IPS DF 6.9 (cell line): Measurements from ENCODE around the gene ZC3H8.

ENCODE experiments used
- DNase-seq: peaks from one replicate; pipeline ENCODE4 v3.0.0-alpha.2; 2013; ENCODE audit warnings: low read depth, low spot score
- H3K27ac ChIP-seq: one replicate; pipeline ENCODE4 v1.5.1; 2013; ENCODE audit warnings: low read length, control low read depth
- H3K27me3 ChIP-seq: 2 replicates; pipeline ENCODE4 v1.6.1; 2013; ENCODE audit warnings: mild to moderate bottlenecking, low read length; ENCODE audit not compliant: control insufficient read depth, insufficient read depth
- H3K36me3 ChIP-seq: 2 replicates; pipeline ENCODE4 v1.6.1; 2013; ENCODE audit warnings: low read length; ENCODE audit not compliant: control insufficient read depth, insufficient read depth
- H3K4me1 ChIP-seq: 2 replicates; pipeline ENCODE4 v1.6.1; 2013; ENCODE audit warnings: low read length; ENCODE audit not compliant: control insufficient read depth, insufficient read depth
- H3K4me3 ChIP-seq: 2 replicates; pipeline ENCODE4 v1.5.1; 2013; ENCODE audit warnings: mild to moderate bottlenecking, low read length
- H3K9me3 ChIP-seq: 2 replicates; pipeline ENCODE4 v1.6.1; 2013; ENCODE audit warnings: low read length, inconsistent platforms; ENCODE audit not compliant: control insufficient read depth, insufficient read depth
- WGBS: extraction: QIAGEN DNeasy Blood & Tissue Kit; methylation state at CpG from one replicate; pipeline ENCODE4 v1.1.7; 2013; ENCODE audit warnings: mixed read lengths, missing lambda C conversion rate; ENCODE audit not compliant: insufficient read length, insufficient coverage; 5-methylcytosine and 5-hydroxymethylcytosine counted together

Gene ZC3H8

DNA sequence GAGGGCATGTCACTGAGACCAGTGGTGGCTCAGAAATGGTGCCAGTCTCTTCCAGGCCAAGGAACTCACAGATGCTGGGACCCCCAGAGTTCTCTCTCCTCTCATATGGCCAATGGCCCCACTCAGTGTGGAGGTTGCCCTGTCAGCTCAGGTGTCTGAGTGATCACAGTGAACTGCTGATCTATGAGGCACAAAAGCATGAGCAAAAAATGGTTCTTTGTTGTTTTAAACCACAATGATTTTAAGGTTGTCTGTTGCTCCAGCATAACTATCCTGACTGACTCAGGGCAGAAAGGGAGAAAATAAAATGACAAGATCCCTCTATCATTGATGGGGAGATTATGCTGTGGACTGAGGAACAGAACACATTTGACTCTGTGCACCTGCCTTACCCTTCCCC lies 58.9 kb downstream of the ZC3H8 start:
- DNase-seq, result no peak
- Histone ChIP-seq H3K27ac (no peak overlapping the region), H3K9me3 (no peaks in the 10 kb centered on the region), H3K4me1 (no peaks in the 10 kb centered on the region), H3K36me3 (no peaks in the 10 kb centered on the region), H3K4me3 (no peak overlapping the region), H3K27me3 (no peaks in the 10 kb centered on the region)

DNA sequence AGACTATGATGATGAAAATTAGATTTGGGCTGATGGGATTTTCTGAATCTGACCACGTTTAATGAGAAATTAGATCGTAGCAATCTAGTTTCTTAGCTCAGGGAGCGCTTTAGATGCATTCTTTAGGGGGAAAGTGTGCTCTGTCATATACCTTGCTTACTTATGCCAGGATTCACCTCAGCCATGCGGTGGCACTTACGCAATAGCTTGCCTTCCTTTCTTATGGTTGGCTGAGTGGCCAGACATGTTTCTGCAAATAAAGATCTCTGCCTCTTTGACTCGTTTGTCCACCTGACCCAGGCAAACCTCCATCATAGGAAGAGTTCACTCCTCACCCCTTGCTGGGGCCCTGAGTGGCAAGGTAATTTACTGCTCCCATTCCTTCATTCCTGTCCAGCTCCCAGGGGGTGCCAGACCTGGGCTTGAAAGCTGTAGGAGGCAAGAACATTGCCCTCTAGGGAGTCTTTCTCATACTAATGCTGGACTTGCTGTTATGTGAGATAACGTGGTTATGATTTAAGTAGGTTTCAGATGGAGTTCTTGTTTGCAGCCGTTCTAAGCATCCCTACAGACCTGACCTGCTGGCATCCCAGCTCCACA lies 59.6 kb downstream of the ZC3H8 start:
- no peak for DNase-seq
- no CpG with 5 or more reads among the region's 8 CpGs for WGBS
- H3K27me3 ChIP-seq, result no peaks in the 10 kb centered on the region
- no peak overlapping the region for H3K4me3 ChIP-seq
- no peak overlapping the region for H3K27ac ChIP-seq
- H3K9me3 ChIP-seq, result no peaks in the 10 kb centered on the region
- H3K4me1 ChIP-seq, result no peaks in the 10 kb centered on the region
- H3K36me3 ChIP-seq, result no peaks in the 10 kb centered on the region

DNA sequence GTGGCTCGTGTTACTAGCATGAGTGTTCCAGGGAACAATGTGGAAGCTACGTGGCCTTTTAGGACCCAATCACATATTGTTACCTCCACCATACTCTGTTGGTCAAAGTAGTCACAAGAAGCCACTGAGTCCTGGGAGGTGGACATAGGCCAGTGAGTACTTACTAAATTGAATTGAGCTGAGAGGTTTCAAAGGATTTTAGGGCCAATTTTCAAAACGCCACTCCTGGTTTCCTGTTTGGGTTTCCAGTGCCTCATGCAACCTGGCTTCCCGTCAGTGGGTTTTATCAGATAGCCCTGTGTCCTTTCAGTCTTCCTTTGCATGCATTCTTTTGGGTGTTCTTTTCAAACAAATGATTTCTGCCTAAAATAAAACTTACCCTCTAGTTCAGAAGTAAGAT lies 60.4 kb downstream of the ZC3H8 start:
- Histone ChIP-seq H3K36me3 (no peaks in the 10 kb centered on the region), H3K4me3 (no peak overlapping the region), H3K27me3 (no peaks in the 10 kb centered on the region), H3K4me1 (no peaks in the 10 kb centered on the region), H3K27ac (no peak overlapping the region), H3K9me3 (no peaks in the 10 kb centered on the region)
- no peak for DNase-seq
- WGBS, result no CpG with 5 or more reads among the region's 4 CpGs

DNA sequence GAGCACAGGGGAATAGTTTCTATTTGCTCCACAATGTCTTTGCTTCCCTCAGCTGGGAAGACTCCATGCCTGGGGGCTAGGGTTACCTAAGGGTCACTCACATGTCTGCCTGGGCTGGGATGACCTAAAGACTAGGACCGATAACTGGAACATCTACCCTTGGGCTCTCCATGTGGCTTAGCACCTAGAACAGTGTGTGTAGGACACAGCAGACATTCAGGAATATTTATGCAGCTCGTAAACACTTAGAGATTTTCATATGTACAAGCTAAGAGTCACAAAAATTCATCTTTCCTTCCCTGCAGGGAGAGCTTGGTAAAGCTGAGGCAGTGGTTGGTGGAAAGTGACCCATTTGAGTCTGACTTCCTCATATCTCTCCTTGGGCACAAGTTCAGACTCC lies 60.8 kb downstream of the ZC3H8 start:
- Histone ChIP-seq H3K4me3 (no peak overlapping the region), H3K4me1 (no peaks in the 10 kb centered on the region), H3K9me3 (no peaks in the 10 kb centered on the region), H3K36me3 (no peaks in the 10 kb centered on the region), H3K27me3 (no peaks in the 10 kb centered on the region), H3K27ac (no peak overlapping the region)
- DNase-seq, result no peak
- no CpG with 5 or more reads among the region's 2 CpGs for WGBS

DNA sequence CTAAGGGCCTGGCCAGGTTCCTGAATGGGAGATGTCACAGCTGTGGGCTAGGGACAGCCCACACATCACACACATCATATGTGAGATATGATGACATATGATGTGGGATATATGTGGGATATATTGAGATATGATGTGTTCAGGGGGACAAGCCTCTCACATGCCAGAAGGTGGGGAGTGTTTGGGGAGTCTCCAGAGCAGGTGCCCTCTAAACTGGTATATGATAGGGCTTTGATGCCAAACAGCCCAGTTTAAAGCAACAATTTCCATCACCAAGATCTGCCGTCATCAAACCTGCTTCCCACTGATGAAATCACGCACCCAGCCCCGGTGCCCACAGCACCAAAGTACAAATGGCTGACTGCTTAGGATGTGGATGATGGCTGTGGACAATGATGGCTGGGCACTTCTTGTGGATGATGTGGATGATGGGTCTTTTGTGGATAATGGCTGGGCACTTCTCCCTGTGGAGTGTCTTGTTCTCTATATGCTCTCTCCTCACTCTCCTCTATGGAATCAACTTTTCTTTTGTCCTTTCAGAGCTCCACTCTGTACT lies 65.8 kb downstream of the ZC3H8 start:
- Histone ChIP-seq H3K27me3 (no peaks in the 10 kb centered on the region), H3K4me1 (no peaks in the 10 kb centered on the region), H3K36me3 (no peaks in the 10 kb centered on the region), H3K27ac (no peak overlapping the region), H3K9me3 (no peaks in the 10 kb centered on the region), H3K4me3 (no peak overlapping the region)
- DNase-seq, result no peak
- WGBS, result no CpG with 5 or more reads among the region's 3 CpGs

DNA sequence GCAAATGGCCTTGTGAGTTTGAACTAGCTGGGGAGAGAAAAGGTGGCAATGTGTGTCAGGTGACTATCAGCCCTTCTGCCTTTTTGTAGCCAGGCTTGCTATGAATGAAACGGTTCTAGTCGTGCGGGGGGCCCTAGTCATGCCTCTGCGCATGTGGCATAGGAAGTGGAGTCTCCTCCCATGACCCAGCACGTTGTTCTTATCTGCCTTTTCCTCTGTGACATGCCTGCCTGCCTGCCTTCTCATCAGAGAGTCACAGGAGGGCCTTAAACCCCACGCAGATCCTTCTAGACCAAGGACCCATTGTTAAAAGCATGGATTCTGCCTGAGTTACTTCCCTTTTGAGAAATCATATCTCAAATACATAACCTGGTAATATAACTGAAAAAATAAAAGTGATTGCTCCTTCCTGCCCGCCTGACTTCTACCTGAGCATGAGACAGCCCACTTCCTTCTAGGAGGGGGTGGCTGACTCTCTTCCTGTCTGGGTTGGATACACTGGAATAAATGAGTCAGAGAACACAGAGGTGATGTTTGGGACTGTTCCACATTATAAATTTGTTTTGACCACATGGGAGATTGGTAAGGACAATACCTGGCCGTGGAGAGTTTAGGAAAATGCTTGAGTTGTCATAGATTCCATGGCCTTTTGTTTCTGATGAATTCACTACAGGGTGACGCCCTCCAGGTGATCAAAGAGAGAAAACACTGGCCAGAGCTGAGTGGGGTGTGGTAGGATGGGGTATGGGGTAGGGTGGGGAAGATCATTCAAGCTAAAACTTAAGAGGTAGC lies 66.8 kb downstream of the ZC3H8 start:
- Histone ChIP-seq H3K4me3 (no peak overlapping the region), H3K36me3 (no peaks in the 10 kb centered on the region), H3K27ac (no peak overlapping the region), H3K27me3 (no peaks in the 10 kb centered on the region), H3K4me1 (no peaks in the 10 kb centered on the region), H3K9me3 (no peaks in the 10 kb centered on the region)
- no peak for DNase-seq
- WGBS, result no CpG with 5 or more reads among the region's 9 CpGs

DNA sequence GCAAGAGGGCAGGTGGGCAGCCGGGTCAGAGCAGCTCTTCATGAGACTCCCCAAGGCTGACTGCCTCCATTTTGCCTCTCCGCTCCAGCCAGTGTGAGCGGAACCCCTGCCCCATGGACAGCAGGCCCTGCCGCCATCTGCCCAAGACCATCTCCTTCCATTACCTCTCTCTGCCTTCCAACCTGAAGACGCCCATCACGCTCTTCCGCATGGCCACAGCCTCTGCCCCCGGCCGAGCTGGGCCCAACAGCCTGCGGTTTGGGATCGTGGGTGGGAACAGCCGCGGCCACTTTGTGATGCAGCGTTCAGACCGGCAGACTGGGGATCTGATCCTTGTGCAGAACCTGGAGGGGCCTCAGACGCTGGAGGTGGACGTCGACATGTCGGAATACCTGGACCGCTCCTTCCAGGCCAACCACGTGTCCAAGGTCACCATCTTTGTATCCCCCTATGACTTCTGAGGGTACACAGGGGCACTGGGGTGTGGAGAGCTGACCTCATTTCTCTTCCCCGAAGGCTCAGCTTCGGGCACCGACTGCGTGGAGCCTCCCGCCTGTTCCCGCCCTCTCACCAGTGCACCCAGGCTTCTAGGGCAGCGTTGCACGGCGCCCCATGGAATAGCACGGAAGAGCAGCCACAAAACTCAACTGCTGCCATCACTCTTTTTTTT lies 67.7 kb downstream of the ZC3H8 start:
- WGBS, result no CpG with 5 or more reads among the region's 31 CpGs
- Histone ChIP-seq H3K27me3 (no peaks in the 10 kb centered on the region), H3K36me3 (no peaks in the 10 kb centered on the region), H3K27ac (no peak overlapping the region), H3K9me3 (no peaks in the 10 kb centered on the region), H3K4me3 (no peak overlapping the region), H3K4me1 (peaks cover 2% of the 10 kb centered on the region; the same call in 1 of the 2 replicates)
- no peak for DNase-seq

DNA sequence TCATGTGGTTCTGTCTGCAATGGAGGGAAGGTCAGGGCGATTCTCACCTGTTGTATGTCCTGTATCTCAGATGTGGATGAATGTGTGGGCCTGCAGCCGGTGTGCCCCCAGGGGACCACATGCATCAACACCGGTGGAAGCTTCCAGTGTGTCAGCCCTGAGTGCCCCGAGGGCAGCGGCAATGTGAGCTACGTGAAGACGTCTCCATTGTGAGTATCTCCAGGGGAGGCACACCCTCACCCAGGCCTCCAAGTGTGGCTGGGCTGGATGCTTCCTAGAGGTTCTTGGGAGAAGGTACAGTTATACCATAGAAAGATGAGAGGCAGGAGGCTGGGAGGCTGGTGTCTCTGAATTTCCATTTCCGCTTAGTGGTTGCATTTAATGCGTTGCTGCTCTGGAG lies 69.7 kb downstream of the ZC3H8 start:
- Histone ChIP-seq H3K36me3 (no peaks in the 10 kb centered on the region), H3K27ac (no peak overlapping the region), H3K4me1 (peaks cover 2% of the 10 kb centered on the region; the same call in 1 of the 2 replicates), H3K9me3 (no peaks in the 10 kb centered on the region), H3K27me3 (peaks cover 4% of the 10 kb centered on the region; the same call in 1 of the 2 replicates), H3K4me3 (no peak overlapping the region)
- no CpG with 5 or more reads among the region's 9 CpGs for WGBS
- DNase-seq, result no peak

DNA sequence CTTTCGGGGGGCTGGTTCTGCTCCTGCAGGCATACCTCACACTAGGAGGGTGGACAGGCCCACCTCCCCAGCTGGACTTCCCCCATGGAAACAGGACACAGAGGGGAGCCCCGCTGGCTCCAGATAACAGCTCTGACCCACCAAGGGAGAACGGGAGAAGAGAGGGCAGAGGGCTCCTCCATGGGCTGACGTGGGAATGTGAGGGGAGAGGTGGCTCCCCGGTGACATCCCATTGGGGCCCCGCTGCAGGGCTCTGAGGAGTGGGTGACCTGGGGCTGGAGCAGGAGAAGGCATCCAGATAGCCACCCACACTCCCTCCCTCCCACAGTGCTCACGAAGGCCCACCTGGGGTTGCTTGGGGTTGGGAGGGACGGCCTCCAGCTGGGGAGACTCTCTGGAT lies 70.7 kb downstream of the ZC3H8 start:
- H3K4me1 ChIP-seq, result peaks cover 2% of the 10 kb centered on the region; the same call in 1 of the 2 replicates
- no CpG with 5 or more reads among the region's 8 CpGs for WGBS

DNA sequence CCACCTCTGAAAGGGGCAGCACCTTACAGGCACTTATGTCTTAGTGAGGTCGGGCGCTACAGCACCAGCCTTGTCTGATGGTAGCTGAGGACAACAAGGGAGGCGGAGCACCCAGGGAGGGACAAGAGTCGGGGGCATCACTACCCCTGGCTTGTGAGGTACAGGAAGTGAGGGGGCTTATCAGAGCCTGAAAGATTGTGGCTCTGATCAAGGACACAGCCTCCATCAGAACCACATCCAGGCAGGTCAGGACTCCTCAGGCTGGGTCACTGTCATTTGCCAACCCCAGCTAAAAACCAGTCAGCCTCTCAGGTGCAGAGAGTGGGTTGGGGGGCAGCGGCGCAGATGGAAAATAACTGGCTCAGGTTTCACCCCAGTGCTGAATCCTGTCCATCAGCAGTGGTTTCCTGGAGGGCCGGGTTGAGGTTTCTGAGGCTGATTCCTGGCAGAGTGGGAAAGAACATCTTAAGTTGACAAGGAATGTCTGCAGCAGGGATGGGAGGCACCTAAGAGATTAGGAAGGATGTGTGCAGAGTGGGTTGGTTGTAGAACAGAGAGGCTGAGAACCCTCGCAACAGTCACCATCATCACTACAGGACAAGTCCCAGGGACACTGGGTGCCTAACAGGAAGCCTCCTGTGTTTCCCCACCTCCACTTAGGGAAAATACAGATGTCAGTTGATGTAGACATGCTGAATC lies 71.4 kb downstream of the ZC3H8 start:
- no peaks in the 10 kb centered on the region for H3K36me3 ChIP-seq
- no peaks in the 10 kb centered on the region for H3K9me3 ChIP-seq
- no peak for DNase-seq
- H3K4me3 ChIP-seq, result no peak overlapping the region
- H3K27ac ChIP-seq, result no peak overlapping the region
- WGBS, result no CpG with 5 or more reads among the region's 8 CpGs
- H3K27me3 ChIP-seq, result peaks cover 4% of the 10 kb centered on the region; the same call in 1 of the 2 replicates
- H3K4me1 ChIP-seq, result peaks cover 2% of the 10 kb centered on the region; the same call in 1 of the 2 replicates

More for the DNA sequence above, 70.7 kb downstream of the ZC3H8 start:
- Histone ChIP-seq H3K9me3 (no peaks in the 10 kb centered on the region), H3K27ac (no peak overlapping the region), H3K4me3 (no peak overlapping the region), H3K36me3 (no peaks in the 10 kb centered on the region), H3K27me3 (peaks cover 4% of the 10 kb centered on the region; the same call in 1 of the 2 replicates)
- no peak for DNase-seq
